Stimulated activated CD8-positive, alpha-beta memory T cell treated with anti-CD3 and anti-CD28 coated beads, Interleukin-7, amount 100 ng/mL, for 48 hours (primary cell): Measurements from ENCODE around the gene KIF3A.
"Not testable (repeated sequence)": the region's sequence is repeated elsewhere in the genome, so short reads cannot be mapped to it uniquely, and the experiment has no call there.

ENCODE experiments used
- DNase-seq, 2 donors: peaks; one replicate each; pipeline ENCODE4 v3.0.0-alpha.2; 2020; ENCODE audit warnings: low read depth in 1 of 2; ENCODE audit errors: extremely low read depth in 1 of 2

Gene KIF3A

DNA sequence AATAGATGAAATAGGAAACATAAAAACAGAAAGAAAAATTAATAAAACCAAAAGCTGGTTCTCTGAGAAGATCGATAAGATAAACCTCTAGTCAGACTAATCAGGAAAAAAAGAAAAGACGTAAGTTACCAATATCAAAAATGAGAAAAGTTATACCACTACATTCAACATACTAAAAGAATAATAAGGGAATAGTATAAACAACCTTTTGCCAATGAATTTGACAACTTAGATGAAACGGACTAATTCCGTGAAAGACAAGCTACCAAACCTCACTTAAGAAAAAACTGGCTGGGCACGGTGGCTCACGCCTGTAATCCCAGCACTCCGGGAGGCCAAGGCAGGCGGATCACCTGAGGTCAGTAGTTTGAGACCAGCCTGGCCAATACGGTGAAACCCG, 7.5 kb downstream of the KIF3A start:
- DNase-seq, result no peak

GRCh38 chr5:132725745-132726144, 11.6 kb downstream of the KIF3A start:
- DNase-seq, result no peak

- DNase-seq, result no peak
Measured at GRCh38 chr5:132718544-132719312, 18.6 kb downstream of the KIF3A start.

DNA sequence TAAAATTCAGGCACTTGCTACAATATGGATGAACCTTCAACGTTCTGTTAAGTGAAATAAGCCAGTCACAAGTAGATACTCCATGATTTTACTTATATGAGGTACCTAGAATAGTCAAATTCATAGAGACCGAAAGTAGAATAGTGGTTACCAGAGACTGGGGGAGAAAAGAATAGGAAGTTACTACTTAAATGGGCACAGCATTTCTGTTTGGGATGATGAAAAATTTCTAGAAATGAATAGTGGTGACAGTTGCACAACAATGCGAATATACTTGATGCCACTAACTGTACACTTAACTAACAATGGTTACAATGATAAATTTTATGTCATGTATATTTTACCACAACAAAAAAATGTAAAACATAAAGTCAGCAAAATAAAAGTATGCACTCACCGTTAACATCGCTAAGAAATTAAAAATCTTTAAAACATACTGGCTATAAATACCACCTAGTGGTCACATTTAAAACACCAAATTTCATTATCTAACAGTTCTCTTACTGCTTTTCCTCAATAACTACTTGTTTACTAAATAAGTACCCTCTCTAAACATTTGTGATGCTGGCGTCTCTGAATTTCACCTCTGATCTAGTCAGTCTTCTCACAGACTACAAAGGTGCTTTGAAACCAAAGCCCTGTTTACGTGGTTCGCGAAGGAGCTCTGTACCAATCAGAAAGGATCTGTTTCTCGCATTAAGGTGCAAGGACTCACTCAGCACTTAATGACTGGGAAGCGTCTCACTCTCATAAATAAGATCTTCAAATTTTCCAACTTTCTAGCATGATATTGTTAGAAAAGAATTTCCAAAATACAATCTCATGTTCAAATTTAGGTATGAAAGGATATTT, 22.7 kb downstream of the KIF3A start:
- no peak for DNase-seq

GRCh38 chr5:132708645-132709044, 28.7 kb downstream of the KIF3A start:
- DNase-seq, result no peak

DNA sequence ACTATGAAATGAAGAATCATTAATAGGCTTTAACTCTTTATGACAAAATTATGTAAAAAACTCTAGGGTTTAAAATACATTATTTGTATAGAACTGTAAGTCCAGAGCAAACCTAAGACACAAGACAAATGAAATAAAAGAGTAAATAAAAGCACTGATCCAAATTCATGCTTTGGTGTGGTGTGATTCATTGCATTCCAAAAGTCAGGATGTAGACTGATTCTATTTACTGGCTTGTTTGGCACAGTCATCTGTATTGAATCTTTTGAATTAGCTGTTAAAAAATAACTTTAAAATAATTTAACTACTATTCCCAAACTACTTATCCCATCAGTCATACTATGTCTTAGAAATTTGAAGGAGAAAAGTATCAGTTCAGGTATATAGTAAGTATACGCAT, 32.5 kb downstream of the KIF3A start:
- DNase-seq, result no peak

GRCh38 chr5:132695956-132696355, 41.4 kb downstream of the KIF3A start:
- no peak for DNase-seq

DNA sequence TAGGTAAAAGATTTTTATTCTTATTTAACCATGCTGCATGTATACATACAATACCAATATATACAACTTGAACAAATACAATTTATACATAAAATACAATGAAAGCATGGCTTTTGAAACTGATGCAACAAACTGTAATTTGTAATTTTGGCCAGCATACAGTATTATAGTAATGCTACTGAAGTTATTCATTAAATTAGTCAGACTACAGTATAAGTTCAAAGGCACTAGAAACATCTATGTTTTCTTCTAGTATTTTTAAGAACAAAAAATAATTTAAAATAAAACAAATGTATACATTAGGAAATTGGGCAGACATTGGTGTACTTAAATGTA, 44.7 kb downstream of the KIF3A start:
- no peak for DNase-seq

GRCh38 chr5:132691755-132692631, 45.4 kb downstream of the KIF3A start:
- DNase-seq, result not testable (repeated sequence)

DNA sequence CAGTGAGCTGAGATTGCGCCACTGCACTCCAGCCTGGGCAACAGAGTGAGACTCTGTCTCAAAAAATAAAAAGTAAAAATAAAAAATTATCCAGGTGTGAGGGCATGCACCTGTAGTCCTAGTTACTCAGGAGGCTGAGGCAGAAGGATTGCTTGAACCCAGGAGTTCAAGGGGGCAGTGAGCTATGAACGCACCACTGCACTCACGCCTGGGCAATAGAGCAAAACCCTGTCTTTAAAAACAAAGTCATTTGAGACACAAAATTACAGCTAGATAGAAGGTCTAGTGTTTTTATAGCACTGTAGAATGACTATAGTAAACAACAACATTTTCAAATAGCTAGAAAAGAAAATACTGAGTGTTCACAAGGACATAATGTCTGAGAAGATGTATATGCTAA, 47.2 kb downstream of the KIF3A start:
- DNase-seq, result no peak

DNA sequence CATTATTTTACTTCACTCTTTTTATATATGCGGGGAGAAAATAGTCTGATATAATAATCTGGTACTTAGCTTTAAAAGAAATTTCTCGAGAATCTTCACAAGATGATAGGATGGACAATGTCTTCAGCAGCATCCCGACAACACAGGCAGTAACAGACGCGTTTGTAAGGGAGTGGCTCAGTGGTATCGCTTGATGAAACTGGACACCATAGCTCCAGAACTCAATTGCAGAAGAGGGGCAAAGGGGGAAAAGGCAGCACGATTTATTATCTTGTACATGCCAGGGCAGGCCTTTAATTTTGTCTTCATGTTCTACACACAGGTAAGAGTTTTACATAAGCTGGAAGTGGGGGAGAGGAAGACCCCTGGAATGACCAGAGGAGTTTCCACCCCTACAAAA, 47.8 kb downstream of the KIF3A start:
- no peak for DNase-seq

- no peak for DNase-seq
Measured at GRCh38 chr5:132688536-132689339, 48.6 kb downstream of the KIF3A start.

DNA sequence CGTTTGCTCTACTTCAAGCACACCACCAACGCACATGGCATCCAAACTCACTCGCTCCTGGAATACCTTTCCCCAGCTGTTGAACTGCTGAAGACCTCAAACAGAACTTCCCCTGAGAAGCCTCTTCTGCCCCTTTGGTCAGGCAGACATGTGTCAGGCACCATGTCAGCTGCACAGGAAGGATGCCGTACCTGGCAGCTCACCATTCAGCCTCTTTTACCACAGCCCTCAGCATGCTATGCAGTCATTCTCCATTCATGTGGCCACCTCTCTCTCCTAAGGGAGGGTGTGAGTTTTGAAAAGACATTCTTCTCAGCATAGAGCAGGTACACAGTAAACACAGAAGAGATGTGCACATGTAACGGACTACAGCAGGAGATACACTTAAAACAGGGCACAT, 49.4 kb downstream of the KIF3A start:
- DNase-seq, result peak in 1 of 2 donors; percentile 34

GRCh38 chr5:132686193-132686592, 51.2 kb downstream of the KIF3A start:
- no peak for DNase-seq

GRCh38 chr5:132684922-132685720, 52.2 kb downstream of the KIF3A start:
- no peak for DNase-seq

GRCh38 chr5:132684491-132684890, 52.9 kb downstream of the KIF3A start:
- DNase-seq, result no peak

GRCh38 chr5:132681983-132682382, 55.4 kb downstream of the KIF3A start:
- no peak for DNase-seq

- no peak for DNase-seq
Measured at GRCh38 chr5:132681476-132681831, 55.9 kb downstream of the KIF3A start.

DNA sequence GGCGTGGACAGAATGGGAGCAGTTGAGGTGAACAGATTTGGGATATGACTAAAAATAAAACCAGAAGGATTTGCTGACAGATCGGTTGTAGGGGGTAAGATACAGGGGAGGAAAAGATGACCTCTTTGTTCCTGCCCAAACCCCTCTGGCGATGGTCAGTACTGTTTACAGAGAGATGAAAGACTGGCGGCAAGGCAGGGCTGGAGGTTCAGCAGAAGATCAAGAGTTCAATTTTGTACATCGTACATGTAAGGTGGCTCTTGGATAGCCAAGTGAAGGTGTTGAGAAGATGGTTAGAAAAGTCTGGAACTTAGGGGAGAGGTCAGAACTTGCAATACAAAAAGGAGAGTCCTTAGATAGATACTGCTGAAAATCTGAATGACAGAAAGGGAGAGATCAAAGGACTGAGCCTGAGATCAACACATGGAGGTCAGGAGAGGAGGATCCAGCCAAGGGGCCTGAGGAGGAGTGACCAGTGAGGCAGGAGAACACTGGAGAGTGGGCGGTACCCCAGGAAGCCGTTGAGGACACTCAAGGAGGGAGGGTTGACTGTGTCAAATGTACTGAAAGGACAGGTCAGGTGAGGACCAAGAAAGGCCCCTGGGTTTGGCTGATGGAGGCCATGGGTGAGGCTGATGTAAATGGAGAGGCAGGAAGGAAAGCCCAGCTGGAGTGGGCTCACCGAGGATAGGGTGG, 56.4 kb downstream of the KIF3A start:
- no peak for DNase-seq
